IPS-NIHi11 (cell line): ENCODE data around the gene CLASRP.

ENCODE experiments used
- DNase-seq: peaks from one replicate; pipeline ENCODE4 v3.0.0; 2012; ENCODE audit warnings: mixed read lengths, low spot score

Gene CLASRP

GRCh38 chr19:45086480-45086879 lies 47.6 kb downstream of the CLASRP start:
- DNase-seq = no peak

- DNase-seq = no peak
These were observed 48.7 kb downstream of the CLASRP start for GRCh38 chr19:45087531-45087930.

GRCh38 chr19:45090034-45090433 lies 51.2 kb downstream of the CLASRP start:
- DNase-seq = no peak

GRCh38 chr19:45090606-45091005 lies 51.8 kb downstream of the CLASRP start:
- no peak for DNase-seq

- DNase-seq = peak; percentile 95
These were observed 52.4 kb downstream of the CLASRP start for GRCh38 chr19:45091031-45091923.

GRCh38 chr19:45092747-45093678 lies 54.2 kb downstream of the CLASRP start, which contains the start of gene PPP1R37:
Gene PPP1R37, plus strand, starts transcription at chr19:45093179. Its CDS starts 147 bp downstream, at chr19:45093326.
- DNase-seq = peak; percentile 93

GRCh38 chr19:45094137-45094536 lies 55.3 kb downstream of the CLASRP start:
- no peak for DNase-seq

- no peak for DNase-seq
These were observed 55.9 kb downstream of the CLASRP start for GRCh38 chr19:45094707-45095106.

- no peak for DNase-seq
These were observed 56.9 kb downstream of the CLASRP start for GRCh38 chr19:45095496-45096413.

GRCh38 chr19:45096700-45097099 lies 57.9 kb downstream of the CLASRP start:
- DNase-seq = no peak

- DNase-seq = no peak
These were observed 58.6 kb downstream of the CLASRP start for GRCh38 chr19:45097450-45097775.

- DNase-seq = peak; percentile 19
These were observed 59.1 kb downstream of the CLASRP start for GRCh38 chr19:45097776-45098520.

- DNase-seq = peak; percentile 36
These were observed 59.9 kb downstream of the CLASRP start for GRCh38 chr19:45098521-45099466.

- no peak for DNase-seq
These were observed 60.8 kb downstream of the CLASRP start for GRCh38 chr19:45099467-45100191.

- DNase-seq = no peak
These were observed 61.4 kb downstream of the CLASRP start for GRCh38 chr19:45100201-45100600.

- DNase-seq = no peak
These were observed 62.0 kb downstream of the CLASRP start for GRCh38 chr19:45100846-45101252.

- DNase-seq = no peak
These were observed 63.0 kb downstream of the CLASRP start for GRCh38 chr19:45101806-45102205.

GRCh38 chr19:45102481-45102880 lies 63.6 kb downstream of the CLASRP start:
- DNase-seq = no peak

GRCh38 chr19:45103156-45103507 lies 64.3 kb downstream of the CLASRP start:
- no peak for DNase-seq
